ENCODE results near the gene PRRG2. TPM values are rescaled to one million over a fixed set of nuclear protein-coding genes. Genes with fewer than 3 reads are reported as not detected.
A peak's percentile ranks its signal among the peaks of the same experiment; 100 is the strongest.

PRRG2 gene
- total and polyA plus RNA-seq, 2 of the 13 experiments (the other 11 are each of a cell fraction or from before 2014, with no cell fraction given): 0.66 to 0.82 TPM

GRCh38 chr19:49591731-49592485, 10.8 kb downstream of the PRRG2 start (continued):
- TF ChIP-seq ZBTB37 (CRISPR knock-in tag; IDR thresholded peaks at IDR 0.05) (no peak), ZNF33A (CRISPR knock-in tag; IDR thresholded peaks at IDR 0.05; ENCODE audit: borderline replicate concordance) (no peak), JARID2 (CRISPR knock-in tag; IDR thresholded peaks at IDR 0.05; ENCODE audit: insufficient replicate concordance) (no peak), POLR2G (IDR thresholded peaks at IDR 0.05; ENCODE audit: low read depth, low read length) (peak; percentile 12; the same call in 1 of the 2 replicates), KLF11 (CRISPR knock-in tag; IDR thresholded peaks at IDR 0.05) (no peak), GABPB1 (CRISPR knock-in tag; IDR thresholded peaks at IDR 0.05) (peak; percentile 32), ZNF446 (CRISPR knock-in tag; IDR thresholded peaks at IDR 0.05) (no peak), ZNF142 (CRISPR knock-in tag; IDR thresholded peaks at IDR 0.05) (no peak), ASH2L (IDR thresholded peaks at IDR 0.05; ENCODE audit: insufficient read length, low read depth, low read length) (peak; percentile 14), HMG20A (CRISPR knock-in tag; IDR thresholded peaks at IDR 0.05; ENCODE audit: borderline replicate concordance) (no peak), NKX3-1 (CRISPR knock-in tag; IDR thresholded peaks at IDR 0.05) (no peak), FOXO1 (CRISPR knock-in tag; IDR thresholded peaks at IDR 0.05) (no peak), ZNF205 (CRISPR knock-in tag; IDR thresholded peaks at IDR 0.05) (no peak), PAWR (CRISPR knock-in tag; IDR thresholded peaks at IDR 0.05; ENCODE audit: borderline replicate concordance) (no peak), NR2F6 (IDR thresholded peaks at IDR 0.05) (no peak), NR2F6 (CRISPR knock-in tag; IDR thresholded peaks at IDR 0.05) (no peak), ZSCAN22 (CRISPR knock-in tag; IDR thresholded peaks at IDR 0.05) (no peak), SRSF1 (optimal IDR thresholded peaks at IDR 0.05; ENCODE audit: low read depth, low read length) (peak; percentile 84), PHB2 (IDR thresholded peaks at IDR 0.05; ENCODE audit: partially characterized antibody) (no peak), ZFX (CRISPR knock-in tag; IDR thresholded peaks at IDR 0.05; ENCODE audit: low read depth) (peak; percentile 77), HMGXB4 (CRISPR knock-in tag; IDR thresholded peaks at IDR 0.05; ENCODE audit: borderline replicate concordance in 1 of 2, low read depth in 1 of 2) (no peak), ZNF460 (CRISPR knock-in tag; IDR thresholded peaks at IDR 0.05; ENCODE audit: borderline replicate concordance) (no peak)

All from HepG2 (cell line).